ENCODE data around the gene ZRSR2. TPM values are rescaled to one million over a fixed set of nuclear protein-coding genes. Genes with fewer than 3 reads are reported as not detected.

Gene ZRSR2, protein sequence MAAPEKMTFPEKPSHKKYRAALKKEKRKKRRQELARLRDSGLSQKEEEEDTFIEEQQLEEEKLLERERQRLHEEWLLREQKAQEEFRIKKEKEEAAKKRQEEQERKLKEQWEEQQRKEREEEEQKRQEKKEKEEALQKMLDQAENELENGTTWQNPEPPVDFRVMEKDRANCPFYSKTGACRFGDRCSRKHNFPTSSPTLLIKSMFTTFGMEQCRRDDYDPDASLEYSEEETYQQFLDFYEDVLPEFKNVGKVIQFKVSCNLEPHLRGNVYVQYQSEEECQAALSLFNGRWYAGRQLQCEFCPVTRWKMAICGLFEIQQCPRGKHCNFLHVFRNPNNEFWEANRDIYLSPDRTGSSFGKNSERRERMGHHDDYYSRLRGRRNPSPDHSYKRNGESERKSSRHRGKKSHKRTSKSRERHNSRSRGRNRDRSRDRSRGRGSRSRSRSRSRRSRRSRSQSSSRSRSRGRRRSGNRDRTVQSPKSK
- 9.7 to 15.2 TPM (median 11.2 TPM) in 5 replicates for total RNA-seq (2022; extraction: Qiagen RNA extraction)

DNA sequence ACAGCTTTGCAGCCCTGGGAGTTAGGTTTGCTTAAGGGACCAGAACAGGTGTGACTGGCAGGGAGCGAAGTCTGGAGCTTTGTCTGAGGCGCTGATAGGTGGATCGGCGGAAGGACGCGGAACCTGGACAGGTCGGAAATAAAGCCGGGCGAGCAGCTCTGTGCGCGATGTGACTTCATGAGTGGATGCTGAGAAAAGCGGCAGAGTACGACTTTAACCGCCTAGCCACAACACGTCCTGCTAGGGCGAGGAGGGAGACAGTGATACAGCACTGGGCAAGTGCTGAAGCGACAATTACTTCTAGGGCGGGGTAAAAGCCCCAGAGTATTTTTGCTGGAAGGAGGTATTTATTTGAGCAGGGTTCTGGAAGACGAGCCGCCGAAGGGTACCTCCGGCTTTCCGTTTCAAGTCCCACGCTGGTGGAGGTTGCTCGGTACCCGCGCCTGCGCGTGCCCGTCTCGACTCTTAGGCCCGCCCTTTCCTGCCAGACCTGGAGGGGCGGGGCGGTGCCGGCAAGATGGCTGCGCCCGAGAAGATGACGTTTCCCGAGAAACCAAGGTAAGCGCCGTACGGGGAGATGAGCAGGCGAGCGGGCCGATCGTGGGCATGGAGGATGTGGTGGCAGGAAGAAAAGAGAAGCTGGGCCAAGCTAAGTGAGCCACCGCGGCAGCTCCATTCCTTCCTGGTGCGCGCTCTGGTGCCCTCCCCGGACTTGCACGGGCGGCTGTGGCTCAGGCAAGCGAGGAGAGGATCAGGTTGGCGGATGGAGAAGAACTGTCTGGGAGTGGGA, at the start of gene ZRSR2:
ZRSR2 (plus strand) TSS at position 506 of the 790 bp plus-strand sequence; CDS start at position 518, 12 bp downstream.

DNA sequence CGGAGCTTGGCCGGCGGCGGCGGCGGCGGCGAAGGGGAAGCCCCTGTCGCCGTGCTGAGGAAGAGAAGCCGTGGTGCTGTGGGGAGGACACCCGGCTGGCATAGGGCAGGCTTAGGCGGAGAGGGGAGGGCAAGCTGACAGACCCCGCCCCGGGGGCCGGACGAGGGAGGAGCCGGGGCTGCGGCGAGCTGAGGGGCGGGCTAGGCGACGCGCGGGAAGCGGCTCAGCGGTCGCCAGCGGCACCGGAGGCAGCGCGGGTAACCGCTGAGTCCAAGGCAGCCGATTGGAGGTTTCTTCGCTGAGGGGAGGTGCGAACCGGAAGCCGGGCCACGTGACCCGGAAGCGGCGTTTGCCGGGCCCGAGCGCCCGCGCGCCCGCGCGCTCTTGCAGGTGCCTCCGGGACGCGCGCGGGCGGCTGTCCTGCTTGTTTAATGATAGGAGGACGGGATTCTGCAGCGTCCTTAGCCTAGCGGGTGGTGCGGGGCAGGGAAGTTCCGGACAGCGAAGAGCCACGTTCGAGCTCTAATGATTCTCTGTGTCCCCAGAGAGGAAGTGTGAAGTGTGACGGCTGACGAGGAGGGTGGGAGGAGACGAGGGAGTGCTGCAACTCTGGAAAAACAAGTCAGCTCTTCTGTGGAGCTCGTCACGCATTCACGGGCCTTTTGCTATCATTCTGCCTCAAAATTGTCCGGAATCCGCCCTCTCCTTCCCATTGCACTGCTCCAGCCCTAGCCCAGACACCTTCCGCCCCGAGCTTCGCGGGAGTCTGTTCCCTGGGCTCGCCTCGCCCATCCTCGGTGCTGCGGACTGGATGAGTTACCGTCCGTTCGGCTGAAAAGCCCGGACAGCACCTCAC, 64.7 kb downstream of the ZRSR2 start, which contains the start of gene AP1S2:
AP1S2 (minus strand) TSS at position 102 of the 856 bp plus-strand sequence. CDS start 2,289 bp downstream, outside the sequence.

Other genes with a start within 250 kb of the ZRSR2 start
- 0.05 TPM in 1 of 5 replicates, not detected in the others for gene ACE2, start 189.5 kb upstream of the ZRSR2 start, total RNA-seq (2022; extraction: Qiagen RNA extraction)
- 0.73 to 1.2 TPM (median 0.93 TPM) in 5 replicates for gene CLTRN, start 125.7 kb upstream of the ZRSR2 start, total RNA-seq (2022; extraction: Qiagen RNA extraction)
- 2.4 to 2.7 TPM (median 2.5 TPM) in 5 replicates for gene CA5B, start 52.2 kb upstream of the ZRSR2 start, total RNA-seq (2022; extraction: Qiagen RNA extraction)
- gene AP1S2, start 64.3 kb downstream of the ZRSR2 start, total RNA-seq (2022; extraction: Qiagen RNA extraction), result 15.0 to 18.7 TPM (median 17.0 TPM) in 5 replicates

Measured in A549 treated with Mapracorat at 1 μM for 4 hours (cell line).